HT1080 (cell line): ENCODE measurements around the gene ELMO1. TPM values are rescaled to one million over a fixed set of nuclear protein-coding genes. Genes with fewer than 3 reads are reported as not detected.

Experiments used
- DNase-seq: peaks from one replicate; pipeline ENCODE4 v3.0.0-alpha.2; 2015; ENCODE audit warnings: low read depth
- total RNA-seq: library from RNA; depleted of rRNA; stranded (reverse); fragments of >200 nt; shearing (Covaris generic); gene quantifications from 2 replicates; pipeline ENCODE4 v1.2.3, GENCODE V29; 2014

Gene ELMO1
- total RNA-seq, 1 experiment from 2014 or later = 12.3 TPM

DNA sequence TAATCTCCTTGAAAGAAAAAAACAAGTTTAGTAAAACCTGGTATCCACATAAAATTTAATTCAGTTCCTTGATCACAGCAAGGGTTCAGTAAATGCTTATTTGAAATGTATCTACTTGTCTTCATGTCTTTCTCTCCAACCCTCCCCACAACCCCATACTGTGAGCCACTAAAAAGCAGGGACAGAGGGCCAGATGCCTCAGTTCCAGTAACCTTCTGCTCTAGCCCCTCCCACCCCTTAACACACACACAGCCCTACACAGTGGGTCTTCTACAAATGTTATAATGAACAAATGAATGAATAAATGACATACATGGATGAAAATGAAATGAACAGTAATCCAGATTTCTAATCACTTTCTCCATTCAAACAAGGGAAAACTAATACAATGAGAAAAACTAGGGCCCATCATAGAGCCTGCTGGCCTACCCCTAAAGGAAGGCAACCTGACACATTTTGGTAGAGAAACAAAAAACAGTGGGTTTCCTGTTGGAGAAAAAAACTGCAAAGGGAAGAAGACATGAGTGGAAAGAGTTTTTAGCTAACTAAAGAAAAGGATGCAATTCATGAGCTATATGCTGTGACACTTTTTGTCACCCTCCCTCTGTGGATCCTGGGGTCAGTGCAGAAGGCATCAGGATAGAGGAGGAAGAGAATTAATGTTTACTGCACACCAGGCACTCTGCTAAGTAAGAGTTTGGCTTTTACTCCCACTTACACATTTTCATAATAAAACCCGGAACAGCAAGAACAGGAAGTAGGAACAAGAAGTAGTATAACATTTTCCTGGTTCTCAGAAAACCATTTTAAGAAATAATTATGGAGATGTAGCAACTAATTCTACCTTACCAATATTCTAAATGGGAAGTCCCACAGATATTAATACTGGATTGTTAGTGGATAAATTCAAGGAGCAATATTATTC lies 38.1 kb downstream of the ELMO1 start:
- DNase-seq = no peak

DNA sequence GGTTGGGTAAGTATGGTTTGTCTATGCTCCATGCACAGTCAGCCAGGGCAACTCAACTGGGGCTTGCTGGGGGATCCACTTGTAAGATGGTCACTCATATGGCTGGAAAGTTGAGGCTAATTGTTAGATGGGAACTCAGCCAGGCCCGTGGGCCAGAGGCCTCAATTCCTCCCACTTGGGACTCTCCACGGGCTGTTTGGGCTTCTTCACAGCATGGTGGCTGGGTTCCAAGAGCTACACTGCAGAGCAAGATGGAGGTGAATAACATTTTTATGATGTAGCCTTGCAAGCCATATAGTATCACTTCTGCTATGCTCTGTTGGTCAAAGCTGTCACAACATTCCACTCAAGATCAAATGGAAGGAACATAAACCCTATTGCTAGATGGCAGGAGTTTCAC lies 39.2 kb downstream of the ELMO1 start:
- DNase-seq = no peak

GRCh38 chr7:37408291-37409228 lies 40.1 kb downstream of the ELMO1 start:
- DNase-seq = no peak

GRCh38 chr7:37405603-37406122 lies 43.0 kb downstream of the ELMO1 start:
- no peak for DNase-seq

- DNase-seq = no peak
Measured at GRCh38 chr7:37405128-37405527, 43.5 kb downstream of the ELMO1 start.

- DNase-seq = no peak
Measured at GRCh38 chr7:37399876-37400421, 48.7 kb downstream of the ELMO1 start.

GRCh38 chr7:37398403-37398802 lies 50.3 kb downstream of the ELMO1 start:
- DNase-seq = no peak

DNA sequence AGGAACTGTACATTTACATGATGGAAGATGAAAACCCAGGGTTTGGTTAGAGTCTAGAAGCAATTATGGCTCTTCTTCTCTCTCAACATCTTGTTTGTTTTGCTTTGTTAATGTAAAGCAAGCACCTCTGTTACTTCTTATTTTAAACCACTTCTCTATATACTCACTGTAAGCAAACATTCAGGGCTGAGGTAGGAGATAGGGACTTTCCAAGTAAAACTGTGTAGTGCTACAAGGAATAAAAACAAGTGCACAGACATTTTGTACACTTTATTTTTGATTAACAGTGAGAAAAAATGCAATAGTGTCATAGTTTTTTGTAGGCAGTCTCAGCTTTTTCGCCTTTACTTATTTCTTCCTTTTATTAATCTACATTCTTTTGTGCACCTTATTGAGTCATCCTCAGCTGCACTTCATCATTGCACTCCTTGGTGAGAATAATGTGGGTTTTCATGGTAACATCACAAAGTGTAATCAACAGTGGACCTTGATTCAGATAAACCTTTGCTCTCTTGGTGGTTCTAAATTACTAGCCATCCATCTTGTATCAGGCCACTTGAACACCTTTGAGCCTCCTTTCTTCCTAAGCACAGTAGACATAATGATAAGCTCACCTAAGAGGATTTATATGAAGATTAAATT lies 52.9 kb downstream of the ELMO1 start:
- DNase-seq = no peak

GRCh38 chr7:37394158-37394557 lies 54.5 kb downstream of the ELMO1 start:
- no peak for DNase-seq

GRCh38 chr7:37393476-37393875 lies 55.2 kb downstream of the ELMO1 start:
- DNase-seq = no peak

- no peak for DNase-seq
Measured at GRCh38 chr7:37392673-37393017, 56.0 kb downstream of the ELMO1 start.

- no peak for DNase-seq
Measured at GRCh38 chr7:37391791-37392672, 56.6 kb downstream of the ELMO1 start.

DNA sequence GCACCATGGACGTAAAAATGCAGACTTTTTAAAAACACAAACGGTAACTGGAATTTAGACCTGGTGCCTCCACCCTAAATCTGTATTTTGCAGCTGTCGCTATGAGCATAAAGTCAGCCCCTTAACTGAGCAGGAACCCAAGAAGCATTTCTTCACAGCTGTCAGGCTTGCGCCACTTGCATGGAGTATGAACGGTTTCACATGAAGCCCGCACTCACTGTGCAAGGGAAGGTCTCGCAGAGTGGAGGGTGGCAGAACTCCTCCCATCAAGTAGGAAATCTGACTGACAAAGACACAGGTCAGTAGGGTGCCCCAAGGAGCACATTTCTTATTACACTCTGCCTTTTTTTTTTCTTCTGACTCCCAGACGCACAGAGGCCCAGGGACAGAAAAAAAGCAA lies 58.5 kb downstream of the ELMO1 start:
- DNase-seq = no peak

DNA sequence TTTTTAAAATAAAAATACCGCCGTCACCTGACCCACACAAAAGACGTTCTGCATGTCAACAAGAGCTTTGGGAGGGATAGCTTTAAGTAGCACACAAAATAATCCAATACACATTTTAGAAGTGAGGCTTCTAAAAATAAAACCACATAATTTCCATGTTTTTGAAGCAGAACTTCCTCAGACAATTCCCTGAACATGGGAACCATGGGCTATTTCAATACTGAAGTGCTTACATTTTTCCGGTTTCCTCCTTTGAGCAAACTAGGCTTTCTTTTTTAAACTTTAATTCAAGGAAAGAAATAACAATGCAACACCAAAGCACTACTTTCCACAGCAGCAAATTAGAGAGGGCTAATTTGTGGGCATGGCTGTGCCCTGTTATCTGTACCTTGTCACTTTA lies 59.9 kb downstream of the ELMO1 start:
- no peak for DNase-seq

DNA sequence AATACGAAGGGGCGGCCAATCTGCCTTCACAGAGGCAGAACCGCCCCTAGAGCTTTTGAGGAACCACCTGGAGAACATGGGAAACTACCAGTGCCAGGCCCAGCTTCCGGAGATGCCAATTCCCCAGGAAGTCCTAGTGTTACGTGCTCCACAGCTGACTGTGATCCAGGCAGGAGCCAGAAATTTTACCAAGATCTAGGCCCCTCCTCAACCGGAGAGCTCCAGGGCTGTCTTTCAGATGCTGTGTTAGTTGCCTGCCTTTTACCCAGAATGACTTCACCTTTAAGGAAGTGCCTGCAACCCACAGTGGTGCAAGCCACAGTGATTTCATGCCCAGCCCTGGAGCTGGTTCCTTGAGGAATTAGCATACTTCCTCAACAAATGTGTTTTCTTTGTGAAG lies 62.9 kb downstream of the ELMO1 start:
- DNase-seq = no peak

DNA sequence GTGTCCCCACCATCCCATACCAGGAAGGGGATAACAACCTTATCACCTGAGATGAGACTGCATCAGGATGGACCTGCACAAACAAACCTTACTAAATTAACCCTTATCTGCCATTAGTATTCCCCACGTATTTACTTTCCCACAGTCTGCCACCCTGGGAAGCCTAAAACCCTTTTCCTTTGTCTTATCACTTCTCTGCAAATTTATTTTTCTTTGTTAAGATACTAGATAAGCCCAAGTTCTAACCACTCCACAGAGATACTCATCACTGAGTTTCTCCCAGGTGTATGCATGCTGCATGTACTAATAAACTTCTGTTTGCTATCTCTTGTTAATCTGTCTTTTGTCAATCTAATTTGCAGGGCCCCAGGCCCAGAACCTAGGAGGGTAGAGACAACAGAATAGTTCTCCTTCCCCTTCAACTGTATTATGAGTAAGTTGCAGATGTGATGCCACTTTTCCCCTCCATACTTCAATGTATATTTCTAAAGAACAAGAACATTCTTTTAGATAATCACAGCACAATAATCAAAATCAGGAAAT lies 66.0 kb downstream of the ELMO1 start:
- no peak for DNase-seq

DNA sequence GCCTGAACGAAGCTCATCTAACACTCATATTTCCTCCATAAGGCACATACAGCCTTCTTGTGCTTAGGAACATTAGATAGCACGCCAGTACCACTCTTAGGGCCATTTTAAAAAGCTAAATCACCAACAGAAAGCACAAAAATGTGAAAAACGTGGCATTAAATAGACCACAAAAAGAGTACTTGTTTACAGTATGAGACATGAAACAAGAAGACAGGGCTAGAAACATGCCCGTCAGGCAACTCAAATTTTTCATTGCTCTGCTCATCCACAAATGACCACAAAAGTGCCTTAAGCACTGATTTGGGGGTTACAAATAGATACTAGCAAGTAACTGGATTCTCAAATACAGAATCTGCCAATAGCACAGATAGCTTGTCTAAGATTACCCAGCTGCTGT lies 67.8 kb downstream of the ELMO1 start:
- DNase-seq = no peak

- no peak for DNase-seq
Measured at GRCh38 chr7:37379546-37380277, 69.0 kb downstream of the ELMO1 start.

DNA sequence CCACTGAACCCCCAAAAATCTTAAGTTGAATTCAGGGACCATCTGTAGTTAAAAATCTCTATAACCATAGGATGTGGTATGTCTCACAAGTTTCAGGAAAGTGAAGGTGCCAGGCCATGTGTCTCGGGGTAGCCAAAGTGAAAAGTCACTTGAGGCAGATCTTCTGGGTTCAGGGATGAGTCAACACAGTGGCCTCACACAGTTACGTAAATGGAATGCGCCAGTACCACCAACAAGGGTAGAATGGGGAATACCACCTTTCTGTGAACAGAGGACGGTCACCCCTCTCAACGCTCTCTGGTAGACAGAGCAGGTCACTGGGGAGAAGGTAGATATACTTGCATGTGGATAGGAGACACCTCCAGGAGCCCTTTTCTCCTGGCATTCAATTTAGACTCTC lies 71.4 kb downstream of the ELMO1 start:
- no peak for DNase-seq
